Fibroblast of skin of right biceps (primary cell): ENCODE measurements around the gene GRIK2.

Experiments used
- DNase-seq: peaks from one replicate; pipeline ENCODE4 v3.0.0-alpha.2; 2013

Gene GRIK2

GRCh38 chr6:101544286-101544685 lies 150.8 kb downstream of the GRIK2 start:
- peak; percentile 33 for DNase-seq

GRCh38 chr6:101545191-101545590 lies 151.7 kb downstream of the GRIK2 start:
- peak; percentile 9 for DNase-seq

GRCh38 chr6:101550451-101550850 lies 156.9 kb downstream of the GRIK2 start:
- DNase-seq: no peak

- no peak for DNase-seq
Measured at GRCh38 chr6:101554231-101554630, 160.7 kb downstream of the GRIK2 start.

GRCh38 chr6:101558712-101559111 lies 165.2 kb downstream of the GRIK2 start:
- no peak for DNase-seq

- no peak for DNase-seq
Measured at GRCh38 chr6:101572627-101573026, 179.1 kb downstream of the GRIK2 start.

GRCh38 chr6:101577091-101577490 lies 183.6 kb downstream of the GRIK2 start:
- no peak for DNase-seq

GRCh38 chr6:101578306-101578705 lies 184.8 kb downstream of the GRIK2 start:
- DNase-seq: no peak

GRCh38 chr6:101582792-101583191 lies 189.3 kb downstream of the GRIK2 start:
- DNase-seq: no peak

- DNase-seq: no peak
Measured at GRCh38 chr6:101585501-101585900, 192.0 kb downstream of the GRIK2 start.

GRCh38 chr6:101588343-101588742 lies 194.8 kb downstream of the GRIK2 start:
- DNase-seq: no peak

- DNase-seq: no peak
Measured at GRCh38 chr6:101595276-101595675, 201.8 kb downstream of the GRIK2 start.

- peak; percentile 81 for DNase-seq
Measured at GRCh38 chr6:101597693-101598092, 204.2 kb downstream of the GRIK2 start.

GRCh38 chr6:101605426-101605825 lies 211.9 kb downstream of the GRIK2 start:
- DNase-seq: no peak

- DNase-seq: no peak
Measured at GRCh38 chr6:101605874-101606273, 212.4 kb downstream of the GRIK2 start.

- no peak for DNase-seq
Measured at GRCh38 chr6:101607111-101607690, 213.7 kb downstream of the GRIK2 start.

- DNase-seq: no peak
Measured at GRCh38 chr6:101608703-101609102, 215.2 kb downstream of the GRIK2 start.

GRCh38 chr6:101613556-101613955 lies 220.0 kb downstream of the GRIK2 start:
- no peak for DNase-seq

- peak; percentile 46 for DNase-seq
Measured at GRCh38 chr6:101614774-101615173, 221.3 kb downstream of the GRIK2 start.

GRCh38 chr6:101626269-101626668 lies 232.8 kb downstream of the GRIK2 start:
- DNase-seq: no peak

- DNase-seq: no peak
Measured at GRCh38 chr6:101630941-101631340, 237.4 kb downstream of the GRIK2 start.

- no peak for DNase-seq
Measured at GRCh38 chr6:101633081-101633480, 239.6 kb downstream of the GRIK2 start.

GRCh38 chr6:101638865-101639264 lies 245.4 kb downstream of the GRIK2 start:
- DNase-seq: peak; percentile 7

- DNase-seq: no peak
Measured at GRCh38 chr6:101640131-101640530, 246.6 kb downstream of the GRIK2 start.

- no peak for DNase-seq
Measured at GRCh38 chr6:101645770-101646169, 252.3 kb downstream of the GRIK2 start.
